ENCODE measurements around the gene FOXL1. TPM values are rescaled to one million over a fixed set of nuclear protein-coding genes. Genes with fewer than 3 reads are reported as not detected.

FOXL1 gene
- total and polyA plus RNA-seq, 8 donors = 0.99 to 6.8 (median 5.3) TPM

DNA sequence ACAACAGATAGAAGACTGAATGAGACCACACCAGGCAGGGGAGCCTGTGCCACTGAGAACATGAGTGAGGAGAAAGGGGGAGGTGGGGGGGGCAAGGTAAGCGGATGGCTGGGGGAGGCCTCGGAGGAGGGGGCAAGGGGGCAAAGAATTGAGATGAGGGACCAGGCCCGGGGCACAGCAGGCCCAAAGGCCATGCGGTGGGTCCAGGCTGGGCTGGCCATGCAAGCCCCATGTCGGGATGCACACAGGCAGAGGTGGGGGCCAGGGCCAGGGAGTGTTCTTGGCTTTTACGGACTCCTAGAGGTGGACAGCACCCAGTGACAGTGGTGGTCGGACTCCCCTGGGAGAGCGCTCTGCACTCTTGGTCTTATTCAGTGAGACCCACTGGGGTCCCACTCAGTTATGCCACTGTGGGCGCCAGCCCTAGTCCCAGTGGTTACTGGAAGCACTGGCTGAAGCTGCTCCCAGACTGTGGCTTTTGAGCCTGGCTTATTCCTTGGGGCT lies 18.5 kb upstream of the FOXL1 start:
- TF ChIP-seq, protein P1, sequence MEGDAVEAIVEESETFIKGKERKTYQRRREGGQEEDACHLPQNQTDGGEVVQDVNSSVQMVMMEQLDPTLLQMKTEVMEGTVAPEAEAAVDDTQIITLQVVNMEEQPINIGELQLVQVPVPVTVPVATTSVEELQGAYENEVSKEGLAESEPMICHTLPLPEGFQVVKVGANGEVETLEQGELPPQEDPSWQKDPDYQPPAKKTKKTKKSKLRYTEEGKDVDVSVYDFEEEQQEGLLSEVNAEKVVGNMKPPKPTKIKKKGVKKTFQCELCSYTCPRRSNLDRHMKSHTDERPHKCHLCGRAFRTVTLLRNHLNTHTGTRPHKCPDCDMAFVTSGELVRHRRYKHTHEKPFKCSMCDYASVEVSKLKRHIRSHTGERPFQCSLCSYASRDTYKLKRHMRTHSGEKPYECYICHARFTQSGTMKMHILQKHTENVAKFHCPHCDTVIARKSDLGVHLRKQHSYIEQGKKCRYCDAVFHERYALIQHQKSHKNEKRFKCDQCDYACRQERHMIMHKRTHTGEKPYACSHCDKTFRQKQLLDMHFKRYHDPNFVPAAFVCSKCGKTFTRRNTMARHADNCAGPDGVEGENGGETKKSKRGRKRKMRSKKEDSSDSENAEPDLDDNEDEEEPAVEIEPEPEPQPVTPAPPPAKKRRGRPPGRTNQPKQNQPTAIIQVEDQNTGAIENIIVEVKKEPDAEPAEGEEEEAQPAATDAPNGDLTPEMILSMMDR (IDR thresholded peaks at IDR 0.05) = no peak
- ATAC-seq (no peak), DNase-seq (peak in 1 of 4 donors; percentile 54)
- Histone ChIP-seq H3K36me3 (no peaks in the 10 kb centered on the region), H3K4me1 (peaks cover 7 to 19% of the 10 kb centered on the region in 2 donors), H3K9me3 (no peaks in the 10 kb centered on the region), H3K4me3 (no peak overlapping the region), H3K27me3 (peaks cover 15 to 84% of the 10 kb centered on the region in 2 donors), H3K27ac (no peak overlapping the region)
- intact Hi-C loops (cut with DNase I) = loop anchor here in 1 of 2 donors (5.0 kb wide), 2 partner anchors 502 to 717 kb away; no protein-coding TSS in a partner anchor

DNA sequence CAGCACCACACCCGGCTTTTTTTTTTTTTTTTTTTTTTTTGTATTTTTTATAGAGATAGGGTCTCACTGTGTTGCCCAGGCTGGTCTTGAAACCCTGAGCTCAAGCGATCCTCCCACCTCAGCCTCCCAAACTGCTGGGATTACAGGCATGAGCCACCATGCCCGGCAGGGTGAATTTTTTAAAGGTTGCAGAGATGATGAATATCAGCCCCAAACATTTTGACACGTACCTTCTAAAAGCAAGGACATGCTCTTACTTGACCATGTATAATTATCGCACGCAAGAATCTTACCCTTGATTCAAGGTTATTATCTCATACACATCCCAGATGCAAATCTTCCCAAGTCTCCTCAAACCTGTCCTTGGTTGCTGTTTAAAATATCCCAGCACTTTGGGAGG lies 16.0 kb upstream of the FOXL1 start:
- Histone ChIP-seq H3K36me3 (no peaks in the 10 kb centered on the region), H3K9me3 (no peaks in the 10 kb centered on the region), H3K4me1 (peaks cover 0 to 30% of the 10 kb centered on the region in 2 donors), H3K27ac (no peak overlapping the region), H3K27me3 (peaks cover 40 to 94% of the 10 kb centered on the region in 2 donors), H3K4me3 (no peak overlapping the region)
- intact Hi-C loops (cut with DNase I) = loop anchor here in 1 of 2 donors (5.0 kb wide), 2 partner anchors 500 to 715 kb away; no protein-coding TSS in a partner anchor
- DNase-seq (no peak), ATAC-seq (no peak)
- TF ChIP-seq, protein P1 (IDR thresholded peaks at IDR 0.05) = no peak

DNA sequence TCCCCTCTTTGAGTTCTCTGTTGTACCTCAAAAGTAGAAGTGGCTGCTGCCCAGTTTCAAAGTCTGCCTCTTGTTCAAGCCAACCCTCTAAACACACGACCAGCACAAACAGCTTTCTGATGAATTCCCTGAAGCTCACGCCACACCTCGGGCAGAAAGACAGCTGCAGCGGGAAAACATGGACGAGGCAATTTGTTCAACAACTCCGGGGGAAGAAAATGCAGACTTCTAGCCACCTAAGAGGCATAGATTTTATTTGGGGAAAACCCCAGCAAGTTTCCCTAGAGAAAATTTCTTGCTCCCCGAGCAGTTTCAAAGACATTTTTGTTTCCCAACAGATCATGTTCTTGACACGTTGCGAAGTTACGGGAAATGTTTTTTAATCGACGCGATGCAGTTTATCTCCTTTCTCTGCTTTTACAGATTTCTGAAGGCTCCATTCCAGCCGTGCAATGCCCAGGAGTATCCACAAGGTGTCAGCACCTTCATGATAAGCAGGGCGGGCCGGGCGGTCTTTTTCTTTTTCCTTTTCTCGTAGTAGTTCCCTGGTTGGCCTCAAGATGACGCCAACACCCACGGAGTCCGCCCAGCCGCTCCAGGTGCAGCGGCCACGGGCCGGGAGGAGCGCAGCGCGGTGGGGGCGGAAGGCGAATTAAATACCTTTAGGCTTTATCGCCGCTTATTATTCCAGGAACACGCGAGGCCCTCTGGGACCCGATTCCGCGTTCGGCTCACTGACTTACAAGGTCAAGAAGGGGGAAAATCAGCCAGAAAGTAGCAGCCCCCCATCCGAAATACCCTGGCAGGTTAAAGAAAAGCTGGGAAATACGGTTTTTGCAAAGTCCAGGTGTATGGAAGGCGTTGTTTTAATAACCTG lies 14.6 kb upstream of the FOXL1 start:
- no peak overlapping the region for H3K27ac ChIP-seq
- no peaks in the 10 kb centered on the region for H3K9me3 ChIP-seq
- ATAC-seq = peak; percentile 100
- peaks cover 54 to 94% of the 10 kb centered on the region in 2 donors for H3K27me3 ChIP-seq
- no peak overlapping the region for H3K4me3 ChIP-seq
- H3K36me3 ChIP-seq = no peaks in the 10 kb centered on the region
- TF ChIP-seq, protein P1 (IDR thresholded peaks at IDR 0.05) = peak; percentile 98 to 100
- H3K4me1 ChIP-seq = peaks cover 0 to 30% of the 10 kb centered on the region in 2 donors
- DNase-seq = peak; percentile 80 to 92 (median 88)
- intact Hi-C loops (cut with DNase I) = loop anchor here in 1 of 2 donors (5.0 kb wide), 2 partner anchors 499 to 714 kb away; no protein-coding TSS in a partner anchor

DNA sequence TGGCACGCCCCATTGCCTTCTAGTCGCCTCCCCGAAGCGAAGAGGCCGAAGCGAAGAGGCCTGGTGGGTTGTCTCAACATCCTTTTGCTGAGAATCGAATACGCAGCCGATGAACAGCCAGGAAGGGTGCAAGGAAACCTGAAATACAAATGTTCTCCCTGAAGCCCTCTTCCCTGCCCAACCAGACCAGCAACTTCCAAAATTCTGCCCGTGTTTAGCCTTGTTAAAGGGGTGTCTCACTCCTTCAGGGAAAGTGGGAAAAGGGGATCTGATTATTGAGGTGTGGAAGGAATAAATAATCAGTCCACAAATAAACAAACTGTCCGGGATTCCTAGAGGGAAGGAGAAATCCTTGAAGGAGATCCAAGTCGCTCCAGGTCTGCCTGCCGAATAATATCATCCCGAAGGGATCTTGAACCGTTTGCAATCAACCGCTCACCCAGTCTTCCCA lies 13.1 kb upstream of the FOXL1 start:
- TF ChIP-seq, protein P1 (IDR thresholded peaks at IDR 0.05) = no peak

More for the DNA sequence above, 13.1 kb upstream of the FOXL1 start:
- no peak overlapping the region for H3K27ac ChIP-seq
- no peak for DNase-seq
- ATAC-seq = no peak
- H3K36me3 ChIP-seq = no peaks in the 10 kb centered on the region
- H3K27me3 ChIP-seq = peaks cover 69 to 95% of the 10 kb centered on the region in 2 donors
- intact Hi-C loops (cut with DNase I) = no loop called here
- no peaks in the 10 kb centered on the region for H3K9me3 ChIP-seq
- H3K4me1 ChIP-seq = peaks cover 0 to 30% of the 10 kb centered on the region in 2 donors
- no peak overlapping the region for H3K4me3 ChIP-seq

Data from left lung (tissue), 10 donors.